Spleen (tissue), 11 donors: ENCODE data around the gene TMEM198. TPM values are rescaled to one million over a fixed set of nuclear protein-coding genes. Genes with fewer than 3 reads are reported as not detected.
A peak's percentile ranks its signal among the peaks of the same experiment; 100 is the strongest.

Source experiments
- DNase-seq: peaks from one replicate; pipeline ENCODE4 v3.0.0-alpha.2; 2020
- H3K27ac ChIP-seq, 8 donors: fragments of 200-600 bp; sonication (generic) in 7 of 8; 1 replicate in 4 of 8; 2 replicates in 4 of 8; pipeline versions ENCODE4 v1.5.0 to v1.8.0; 2016 to 2021; ENCODE audit warnings: inconsistent platforms in 4 of 8, mild to moderate bottlenecking in 4 of 8, moderate library complexity in 1 of 8
- H3K27me3 ChIP-seq, 7 donors: fragments of 200-600 bp; sonication (generic) in 6 of 7; replicated peaks in 1 of 7; 1 replicate in 4 of 7; 2 replicates in 3 of 7; pipeline versions ENCODE4 v1.5.0 to v1.8.0; 2016 to 2021; ENCODE audit warnings: inconsistent platforms in 3 of 7, mild to moderate bottlenecking in 1 of 7
- H3K36me3 ChIP-seq, 6 donors: fragments of 200-600 bp; sonication (generic) in 5 of 6; 1 replicate in 4 of 6; 2 replicates in 2 of 6; pipeline versions ENCODE4 v1.5.0 to v1.8.0; 2016 to 2021; ENCODE audit warnings: inconsistent platforms in 2 of 6
- H3K4me1 ChIP-seq, 6 donors: fragments of 200-600 bp; sonication (generic) in 5 of 6; 1 replicate in 3 of 6; 2 replicates in 3 of 6; pipeline versions ENCODE4 v1.5.0 to v1.8.0; 2016 to 2021; ENCODE audit warnings: inconsistent platforms in 3 of 6
- H3K4me3 ChIP-seq, 8 donors: fragments of 200-600 bp; sonication (generic) in 7 of 8; 1 replicate in 4 of 8; 2 replicates in 4 of 8; pipeline versions ENCODE4 v1.5.0 to v1.8.0; 2016 to 2021; ENCODE audit warnings: inconsistent platforms in 4 of 8, mild to moderate bottlenecking in 4 of 8, moderate library complexity in 2 of 8
- H3K9me3 ChIP-seq, 8 donors: fragments of 200-600 bp; sonication (generic) in 7 of 8; 1 replicate in 4 of 8; 2 replicates in 4 of 8; pipeline versions ENCODE4 v1.5.0 to v1.8.0; 2016 to 2021; ENCODE audit warnings: inconsistent platforms in 4 of 8
- CTCF ChIP-seq, 11 experiments: fragments of 200-600 bp in 7 of 11; fragments of 450-650 bp in 4 of 11; sonication (generic) in 4 of 11; IDR thresholded peaks in 8 of 11; conservative IDR thresholded peaks in 3 of 11; 1 replicate in 7 of 11; 2 replicates in 4 of 11; pipeline versions ENCODE4 v1.4.0 to v1.8.0; 2016 to 2021; ENCODE audit warnings: antibody characterized with exemption in 11 of 11, inconsistent platforms in 4 of 11, mild to moderate bottlenecking in 1 of 11
- POLR2A ChIP-seq, 3 donors: fragments of 450-650 bp; IDR thresholded peaks; one replicate each; pipeline ENCODE4 v1.5.1; 2017; ENCODE audit warnings: antibody characterized with exemption in 3 of 3, mild to moderate bottlenecking in 1 of 3
- POLR2AphosphoS5 ChIP-seq, 3 donors: sonication (generic); formaldehyde crosslinking; IDR thresholded peaks; one replicate each; pipeline ENCODE4 v1.5.1; 2017; ENCODE audit warnings: antibody characterized with exemption in 3 of 3
- WGBS, 5 donors: extraction: QIAGEN DNeasy Blood & Tissue Kit in 3 of 5; methylation state at CpG; one replicate each; pipeline versions ENCODE4 v1.1.5 to v1.1.7; 2013 to 2018; 5-methylcytosine and 5-hydroxymethylcytosine counted together
- intact Hi-C: fragments of 100-400 bp; cut with DNase I; formaldehyde crosslinking; loops from one replicate; pipeline ENCODE4 v1.15.0; 2023; ENCODE audit warnings: low total_unique reads
- polyA plus RNA-seq, 3 donors: library from polyadenylated mRNA; stranded (reverse); fragments of 200-250 nt; gene quantifications; one replicate each; pipeline ENCODE4 v1.2.1, GENCODE V29; 2013
- total RNA-seq, 7 donors: library from RNA; depleted of rRNA in 3 of 7; stranded (reverse); fragments of >200 nt in 3 of 7; fragmentation: NEBNext Ultra II Directional in 4 of 7; extraction: Animal tissue kit (Norgen Biotek cat#: 25700) in 4 of 7; gene quantifications; one replicate each; pipeline versions ENCODE4 v1.1.0 to v1.2.1, GENCODE V29; 2016 to 2021
- donor health status: healthy with polysubstance abuse.
- donor health status: DM: no; HTN: no; CAD: no; lungs with moderate emphysema.
- donor health status: DM: no; HTN: no; CAD: no.
- donor health status: Bipolar disorder and iron deficiency.
- donor health status: healthy.
- donor health status: DM: no; HTN: no; CAD: no.
- donor health status: DM: yes; HTN: yes; CAD: no.

The TMEM198 gene
- total and polyA plus RNA-seq, 10 donors = 0.39 to 2.8 (median 1.3) TPM

DNA sequence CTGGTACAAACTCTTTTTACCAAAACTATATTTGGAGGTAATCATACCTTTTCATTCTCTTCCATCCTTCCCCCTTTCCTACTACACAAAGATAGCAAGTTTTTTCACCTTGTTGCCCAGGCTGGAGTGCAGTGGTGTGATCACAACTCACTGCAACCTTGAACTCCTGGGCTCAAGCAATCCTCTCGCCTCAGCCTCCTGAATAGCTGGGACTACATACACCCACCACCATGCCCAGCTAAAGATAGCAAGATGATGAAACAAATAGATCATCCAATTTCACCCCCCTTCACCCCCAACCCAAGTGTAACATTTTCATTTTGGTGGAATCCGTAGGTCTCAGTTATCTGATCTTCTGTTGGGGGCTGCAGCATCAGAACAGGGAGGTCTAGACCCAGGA is 49.3 kb downstream of the TMEM198 start:
- Histone ChIP-seq H3K27ac (no peak overlapping the region), H3K27me3 (no peaks in the 10 kb centered on the region), H3K4me1 (peaks cover 0 to 13% (median 11%) of the 10 kb centered on the region in 6 donors), H3K36me3 (no peaks in the 10 kb centered on the region), H3K4me3 (no peak overlapping the region), H3K9me3 (no peaks in the 10 kb centered on the region)
- TF ChIP-seq POLR2A (IDR thresholded peaks at IDR 0.05) = no peak
- TF ChIP-seq CTCF (IDR thresholded peaks at IDR 0.05 in 8 of 11, conservative IDR thresholded peaks at IDR 0.05 in 3 of 11) = no peak
- TF ChIP-seq POLR2AphosphoS5 (IDR thresholded peaks at IDR 0.05) = no peak
- intact Hi-C loops = no loop called here
- WGBS, 5 donors = 72 to 94% (median 90%) methylated on average over 2 of the region's 2 CpGs
- no peak for DNase-seq

DNA sequence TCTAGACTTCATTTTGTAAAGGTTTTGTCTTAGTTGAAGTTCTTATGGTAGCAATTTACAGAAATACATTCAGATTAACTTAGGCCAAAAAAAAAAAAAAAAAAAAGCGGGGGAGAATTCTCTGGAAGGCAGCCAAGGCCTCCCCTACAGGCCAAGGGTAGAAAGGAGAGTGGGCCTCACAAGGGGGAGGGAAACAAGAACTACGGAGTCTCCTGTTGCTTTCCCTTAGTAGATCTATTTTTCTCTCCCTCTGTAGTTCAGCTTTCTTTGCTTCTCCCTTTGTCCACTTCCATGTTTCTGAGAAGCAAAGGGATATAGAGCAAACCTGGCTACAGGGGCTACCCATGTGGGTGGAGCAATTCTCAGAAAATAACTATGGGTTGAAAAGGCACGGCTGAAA is 51.4 kb downstream of the TMEM198 start:
- intact Hi-C loops = no loop called here
- WGBS, 5 donors = 24 to 42% (median 29%) methylated on average over 3 of the region's 3 CpGs
- Histone ChIP-seq H3K36me3 (no peaks in the 10 kb centered on the region), H3K27me3 (no peaks in the 10 kb centered on the region), H3K27ac (no peak overlapping the region), H3K9me3 (no peaks in the 10 kb centered on the region), H3K4me1 (peaks cover 0 to 27% (median 20%) of the 10 kb centered on the region in 6 donors), H3K4me3 (no peak overlapping the region)
- TF ChIP-seq POLR2A (IDR thresholded peaks at IDR 0.05) (no peak), CTCF (IDR thresholded peaks at IDR 0.05 in 8 of 11, conservative IDR thresholded peaks at IDR 0.05 in 3 of 11) (no peak)
- no peak for DNase-seq

DNA sequence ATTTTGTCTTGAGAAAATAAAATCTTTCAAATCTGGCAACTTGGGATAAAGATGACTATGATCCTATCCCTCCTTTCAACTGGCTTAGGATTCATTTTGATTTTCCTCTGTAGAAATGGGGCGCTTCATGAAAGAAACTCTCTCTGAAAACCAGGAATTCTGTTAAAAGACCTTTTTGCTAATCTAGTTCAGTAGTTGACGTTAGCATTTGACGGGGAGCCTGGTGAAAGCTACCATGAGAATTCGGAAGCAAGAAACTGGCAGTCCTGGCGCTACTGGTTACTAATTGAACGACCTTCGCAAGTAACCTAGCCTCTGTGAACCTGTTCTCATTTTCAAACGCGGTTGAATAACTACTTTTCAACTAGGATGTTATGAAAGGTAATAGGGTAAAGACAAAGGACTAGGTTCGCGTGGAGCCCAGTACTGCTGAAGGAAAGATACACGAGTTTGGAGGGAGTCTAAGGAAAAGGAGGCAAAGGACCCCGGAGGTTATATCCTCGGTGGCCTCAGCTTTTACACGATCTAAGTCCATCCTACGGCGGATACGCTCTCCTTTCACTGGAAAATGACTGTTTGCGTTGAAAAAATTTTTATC is 53.2 kb downstream of the TMEM198 start:
- Histone ChIP-seq H3K4me1 (peaks cover 0 to 27% (median 20%) of the 10 kb centered on the region in 6 donors), H3K4me3 (peak overlapping the region; percentile 75 to 88 (median 80)), H3K27ac (peak overlapping the region; percentile 83 to 95 (median 91)), H3K27me3 (no peaks in the 10 kb centered on the region), H3K9me3 (no peaks in the 10 kb centered on the region), H3K36me3 (peaks cover 0 to 14% (median 9%) of the 10 kb centered on the region in 6 donors)
- intact Hi-C loops = no loop called here
- 17 to 22% (median 19%) methylated on average over 19 of the region's 19 CpGs for WGBS, 5 donors
- no peak for DNase-seq
- TF ChIP-seq POLR2AphosphoS5 (IDR thresholded peaks at IDR 0.05) (no peak), POLR2A (IDR thresholded peaks at IDR 0.05) (no peak), CTCF (IDR thresholded peaks at IDR 0.05 in 8 of 11, conservative IDR thresholded peaks at IDR 0.05 in 3 of 11) (no peak)

GRCh38 chr2:219597552-219598307 is 53.9 kb downstream of the TMEM198 start, which contains the start of gene STK11IP:
Gene STK11IP, plus strand, starts transcription at chr2:219597857. Its CDS starts 263 bp downstream, at chr2:219598120.
- Histone ChIP-seq H3K4me3 (peak within 1 kb of the TSS; percentile 75 to 88 (median 80)), H3K27me3 (no peaks in the 10 kb centered on the region), H3K4me1 (peaks cover 0 to 34% (median 20%) of the 10 kb centered on the region in 6 donors), H3K27ac (peak within 1 kb of the TSS; percentile 83 to 95 (median 91)), H3K36me3 (peaks cover 0 to 21% (median 16%) of the 10 kb centered on the region in 6 donors), H3K9me3 (no peaks in the 10 kb centered on the region)
- intact Hi-C loops = no loop called here
- peak; percentile 97 for DNase-seq
- 0% methylated on average over 57 of the region's 57 CpGs for WGBS, 5 donors
- peak; percentile 49 to 70 (median 53) for TF ChIP-seq POLR2A (IDR thresholded peaks at IDR 0.05)
- TF ChIP-seq POLR2AphosphoS5 (IDR thresholded peaks at IDR 0.05) = peak; percentile 87 to 91 (median 90)
- peak in 2 of 11 experiments; percentile 15 to 35 for TF ChIP-seq CTCF (IDR thresholded peaks at IDR 0.05 in 8 of 11, conservative IDR thresholded peaks at IDR 0.05 in 3 of 11)
